K562 (cell line): ENCODE measurements around the gene TMPRSS5.
"Not testable (repeated sequence)": the region's sequence is repeated elsewhere in the genome, so short reads cannot be mapped to it uniquely, and the experiment has no call there.

Experiments used
- CTCF ChIP-seq, 3 experiments: IDR thresholded peaks in 2 of 3; conservative IDR thresholded peaks in 1 of 3; 2 replicates each; pipeline ENCODE4 v1.5.1; 2011 to 2012; ENCODE audit warnings: low read length in 3 of 3, mild to moderate bottlenecking in 3 of 3, control low read depth in 2 of 3, improper control_type of control experiment in 1 of 3, inconsistent platforms in 1 of 3, low read depth in 1 of 3, mixed read lengths in 1 of 3, moderate library complexity in 1 of 3; ENCODE audit not compliant: insufficient read depth in 2 of 3
- ELF1 ChIP-seq: fragments of 200-800 bp; sonication (Bioruptor generic); IDR thresholded peaks from 2 replicates; pipeline ENCODE4 v1.6.1; 2016; ENCODE audit warnings: missing genetic modification characterization, missing compliant biosample characterization
- EZH2 ChIP-seq: IDR thresholded peaks from 2 replicates; pipeline ENCODE4 v1.6.1; 2012; ENCODE audit warnings: low read depth, mild to moderate bottlenecking, inconsistent platforms, low read length, borderline replicate concordance
- IRF1 ChIP-seq: sonication (generic); formaldehyde crosslinking; IDR thresholded peaks from 2 replicates; pipeline ENCODE4 v1.8.0; 2022; ENCODE audit warnings: missing genetic modification reagents, mild to moderate bottlenecking, borderline replicate concordance
- MEIS2 ChIP-seq: fragments of 450-650 bp; IDR thresholded peaks from 2 replicates; pipeline ENCODE4 v1.6.1; 2014; ENCODE audit warnings: mild to moderate bottlenecking; ENCODE audit not compliant: partially characterized antibody
- POLR2A ChIP-seq: fragments of 450-650 bp; conservative IDR thresholded peaks from 2 replicates; pipeline ENCODE4 v1.6.1; 2016
- TAF1 ChIP-seq: IDR thresholded peaks from 2 replicates; pipeline ENCODE4 v1.6.1; 2011; ENCODE audit warnings: mild to moderate bottlenecking, low read length, moderate library complexity; ENCODE audit not compliant: insufficient read depth, control insufficient read depth, severe bottlenecking; ENCODE audit errors: extremely low read depth
- ZBTB7A ChIP-seq: IDR thresholded peaks from 2 replicates; pipeline ENCODE4 v1.6.1; 2011; ENCODE audit warnings: low read depth, mild to moderate bottlenecking, low read length, moderate library complexity, borderline replicate concordance; ENCODE audit not compliant: control insufficient read depth
- ZNF668 ChIP-seq: fragments of 250-450 bp; sonication (Bioruptor Pico); IDR thresholded peaks from 2 replicates; pipeline ENCODE4 v1.8.0; 2022; ENCODE audit warnings: mild to moderate bottlenecking, inconsistent platforms

GRCh38 chr11:113703551-113703950, 2.6 kb downstream of the TMPRSS5 start:
- not testable (repeated sequence) for TF ChIP-seq EZH2; IRF1 (CRISPR knock-in tag); MEIS2; ZNF668 (CRISPR knock-in tag); POLR2A; CTCF (IDR thresholded peaks at IDR 0.05 in 2 of 3, conservative IDR thresholded peaks at IDR 0.05 in 1 of 3; ENCODE audit: insufficient read depth in 2 of 3, low read depth in 1 of 3, low read length in 3 of 3); ZBTB7A; ELF1 (tag); TAF1
